Endothelial cell of umbilical vein (primary cell): ENCODE results near the gene CRACR2A. TPM values are rescaled to one million over a fixed set of nuclear protein-coding genes. Genes with fewer than 3 reads are reported as not detected.

Experiments
- BruUV-seq: library from RNA; stranded (reverse); fragments of 400-500 nt; replicated peaks from 2 replicates; lab custom pipeline; 2021; lab: Mats Ljungman, UMichigan
- CTCF ChIA-PET: fragments of 300-600, 350-600 bp; sonication (Branson Sonifier 250); formaldehyde crosslinking; loops from one replicate; lab custom pipeline; 2021; ENCODE audit warnings: antibody characterized with exemption, inconsistent platforms; lab: Charles Lee
- POLR2A ChIA-PET: fragments of 300-600, 350-600 bp; sonication (Branson Sonifier 250); formaldehyde crosslinking; loops from one replicate; lab custom pipeline; 2021; ENCODE audit warnings: antibody characterized with exemption, inconsistent platforms; lab: Charles Lee
- DNase-seq: peaks from one replicate; pipeline ENCODE4 v3.0.0-alpha.2; 2011; ENCODE audit warnings: low read depth, low spot score
- FAIRE-seq: peaks from 2 replicates; lab custom pipeline; 2011; peaks lifted over from hg19 to GRCh38; lab: Jason Lieb, UNC
- H2AFZ ChIP-seq: 2 replicates; pipeline ENCODE4 v1.6.0; 2012; ENCODE audit warnings: low read depth, low read length, control low read depth, inconsistent platforms
- H3K27ac ChIP-seq: 2 replicates; pipeline ENCODE4 v1.5.1; 2011; ENCODE audit warnings: low read depth, mild to moderate bottlenecking, control low read depth, low read length, moderate library complexity; ENCODE audit not compliant: insufficient read depth
- H3K27me3 ChIP-seq, 2 experiments: 2 replicates each; pipeline versions ENCODE4 v1.6.0 to v1.6.1; 2011; ENCODE audit warnings: low read length in 2 of 2, mixed read lengths in 1 of 2; ENCODE audit not compliant: control insufficient read depth in 2 of 2, insufficient read depth in 2 of 2
- H3K36me3 ChIP-seq, 2 experiments: 2 replicates in 1 of 2; 3 replicates in 1 of 2; pipeline ENCODE4 v1.5.1; 2011; ENCODE audit warnings: low read length in 2 of 2, mild to moderate bottlenecking in 1 of 2, moderate library complexity in 1 of 2; ENCODE audit not compliant: control insufficient read depth in 2 of 2, insufficient read depth in 2 of 2; ENCODE audit errors: extremely low read depth in 1 of 2
- H3K4me1 ChIP-seq: 3 replicates; pipeline ENCODE4 v1.5.1; 2011; ENCODE audit warnings: mild to moderate bottlenecking, low read length; ENCODE audit not compliant: control insufficient read depth, insufficient read depth; ENCODE audit errors: extremely low read depth
- H3K4me2 ChIP-seq: 2 replicates; pipeline ENCODE4 v1.6.1; 2011; ENCODE audit warnings: low read length, control low read depth, mixed read lengths; ENCODE audit not compliant: insufficient read depth
- H3K4me3 ChIP-seq, 3 experiments: fragments of 200-600 bp in 1 of 3; sonication (generic), shearing (Covaris generic) in 1 of 3; replicated peaks in 1 of 3; 2 replicates each; pipeline ENCODE4 v1.5.1; 2011 to 2016; ENCODE audit warnings: control low read depth in 3 of 3, low read length in 3 of 3, mild to moderate bottlenecking in 2 of 3, inconsistent platforms in 1 of 3, low read depth in 1 of 3, moderate library complexity in 1 of 3; ENCODE audit not compliant: insufficient read depth in 1 of 3
- H3K79me2 ChIP-seq: 2 replicates; pipeline ENCODE4 v1.6.0; 2012; ENCODE audit warnings: low read length, inconsistent platforms; ENCODE audit not compliant: control insufficient read depth, insufficient read depth
- H3K9ac ChIP-seq: replicated peaks from 2 replicates; pipeline ENCODE3; 2011; ENCODE audit warnings: low read length, control low read depth; ENCODE audit not compliant: insufficient read depth; ENCODE audit errors: extremely low read depth
- H3K9me1 ChIP-seq: replicated peaks from 3 replicates; pipeline ENCODE4 v1.6.0; 2011; ENCODE audit warnings: mild to moderate bottlenecking, low read length; ENCODE audit not compliant: control insufficient read depth, insufficient read depth; ENCODE audit errors: extremely low read depth
- H3K9me3 ChIP-seq: replicated peaks from 2 replicates; pipeline ENCODE4 v1.5.1; 2012; ENCODE audit warnings: low read length, inconsistent platforms; ENCODE audit not compliant: control insufficient read depth, insufficient read depth
- H4K20me1 ChIP-seq: replicated peaks from 2 replicates; pipeline ENCODE3; 2011; ENCODE audit warnings: mild to moderate bottlenecking, low read length; ENCODE audit not compliant: control insufficient read depth, insufficient read depth; ENCODE audit errors: extremely low read depth
- CTCF ChIP-seq, 2 donors: IDR thresholded peaks; 1 replicate in 1 of 2; 2 replicates in 1 of 2; pipeline ENCODE4 v1.5.1; 2011; ENCODE audit warnings: low read length in 2 of 2, mild to moderate bottlenecking in 2 of 2, moderate library complexity in 2 of 2, control low read depth in 1 of 2, inconsistent platforms in 1 of 2, low read depth in 1 of 2; ENCODE audit not compliant: insufficient read depth in 1 of 2; ENCODE audit errors: extremely low read depth in 1 of 2
- EZH2 ChIP-seq: IDR thresholded peaks from 2 replicates; pipeline ENCODE4 v1.6.1; 2012; ENCODE audit warnings: borderline replicate concordance, low read depth, mild to moderate bottlenecking, moderate library complexity, low read length, inconsistent platforms; ENCODE audit not compliant: severe bottlenecking
- FOS ChIP-seq: IDR thresholded peaks from 2 replicates; pipeline ENCODE4 v1.6.1; 2011; ENCODE audit warnings: mild to moderate bottlenecking, low read length, moderate library complexity, borderline replicate concordance; ENCODE audit not compliant: insufficient read depth
- GATA2 ChIP-seq: IDR thresholded peaks from 2 replicates; pipeline ENCODE4 v1.7.0; 2011; ENCODE audit warnings: low read depth, mild to moderate bottlenecking, moderate library complexity, mixed read lengths, low read length; ENCODE audit not compliant: insufficient read length, insufficient read depth
- JUN ChIP-seq: IDR thresholded peaks from 2 replicates; pipeline ENCODE4 v1.6.1; 2011; ENCODE audit warnings: borderline replicate concordance, low read depth; ENCODE audit not compliant: insufficient read length, insufficient read depth
- MAX ChIP-seq: IDR thresholded peaks from 2 replicates; pipeline ENCODE4 v1.6.1; 2011; ENCODE audit not compliant: insufficient read depth, insufficient read length
- MYC ChIP-seq: IDR thresholded peaks from one replicate; pipeline ENCODE4 v1.6.1; 2011; ENCODE audit warnings: mild to moderate bottlenecking, low read depth, low read length
- POLR2A ChIP-seq: IDR thresholded peaks from 2 replicates; pipeline ENCODE4 v1.6.1; 2012; ENCODE audit warnings: low read depth, mild to moderate bottlenecking, control low read depth, low read length
- POLR2AphosphoS5 ChIP-seq: IDR thresholded peaks from 2 replicates; pipeline ENCODE4 v1.6.1; 2012; ENCODE audit warnings: low read depth, mild to moderate bottlenecking, control low read depth, low read length, moderate library complexity; ENCODE audit not compliant: insufficient read depth
- dilution Hi-C: fragments of 300-500 bp; cut with MboI; formaldehyde crosslinking; loops from one replicate; pipeline ENCODE4 v1.15.0; 2019; ENCODE audit warnings: low sequenced_read_pairs; ENCODE audit not compliant: extremely low pct_ligation_motif_present
- intact Hi-C: fragments of 100-400 bp; cut with micrococcal nuclease; formaldehyde crosslinking; loops from one replicate; pipeline ENCODE4 v1.10.0; 2022
- polyA plus RNA-seq, 4 experiments: library from polyadenylated mRNA; depleted of rRNA in 3 of 4; stranded (reverse) in 3 of 4; unstranded in 1 of 4; fragments of >200 nt; gene quantifications; 2 replicates each; pipeline versions ENCODE4 v1.2.1 to v1.2.3, GENCODE V29; 2011 to 2012; ENCODE audit warnings: missing spikeins in 1 of 4
- total RNA-seq: library from RNA; stranded (reverse); gene quantifications from 2 replicates; pipeline ENCODE4 v1.2.3, GENCODE V29; 2021

The CRACR2A gene
- total and polyA plus RNA-seq, 2 donors (not counting 3 experiments of a cell fraction or from before 2014, with no cell fraction given): 4.4 to 15.9 TPM

GRCh38 chr12:3761116-3761735 is 8.3 kb upstream of the CRACR2A start:
- no peak overlapping the region for H3K4me2 ChIP-seq
- FAIRE-seq (no peak), DNase-seq (no peak)
- dilution Hi-C loops (no loop called here), intact Hi-C loops (no loop called here)
- CTCF ChIA-PET: interaction anchor here (0.6 to 1.2 kb wide), 4 partner anchors 8 to 514 kb away, joined by 3 to 4 read pairs (median 3); partner anchors contain the start of gene CRACR2A
- no peaks in the 10 kb centered on the region for H3K4me1 ChIP-seq
- no peaks in the 10 kb centered on the region for H3K9me1 ChIP-seq
- H3K9ac ChIP-seq: no peak overlapping the region
- H3K4me3 ChIP-seq: no peak overlapping the region
- no peak for TF ChIP-seq FOS
- TF ChIP-seq MAX: no peak
- TF ChIP-seq EZH2: no peak
- no peak for TF ChIP-seq POLR2AphosphoS5
- TF ChIP-seq JUN: no peak
- no peak for TF ChIP-seq CTCF (IDR thresholded peaks at IDR 0.05; ENCODE audit: extremely low read depth in 1 of 2, insufficient read depth in 1 of 2, low read depth in 1 of 2, low read length in 2 of 2)
- no peak for TF ChIP-seq GATA2
- TF ChIP-seq MYC: no peak
- no peak for TF ChIP-seq POLR2A
- no peak overlapping the region for H2AFZ ChIP-seq
- no peaks in the 10 kb centered on the region for H4K20me1 ChIP-seq
- BruUV-seq: no TSS peak
- H3K27ac ChIP-seq: no peak overlapping the region
- no peaks in the 10 kb centered on the region for H3K9me3 ChIP-seq
- no peaks in the 10 kb centered on the region for H3K79me2 ChIP-seq
- H3K36me3 ChIP-seq: no peaks in the 10 kb centered on the region
- POLR2A ChIA-PET: no interaction called here
- H3K27me3 ChIP-seq: peaks cover 4 to 5% of the 10 kb centered on the region in 2 experiments
